OCI-LY3 (cell line): ENCODE results near the gene TMEM269.

Source experiments
- EZH2phosphoT487 ChIP-seq: fragments of 200-600 bp; shearing (Covaris generic); IDR thresholded peaks from 2 replicates; pipeline ENCODE4 v1.6.1; 2018; ENCODE audit warnings: antibody characterized with exemption, mixed run types, low read depth
- TF ChIP-seq, protein P1 (sequence below): fragments of 200-600, 300-600 bp; sonication (generic); IDR thresholded peaks from 2 replicates; pipeline ENCODE4 v1.5.1; 2014; ENCODE audit warnings: antibody characterized with exemption, low read length, low read depth

DNA sequence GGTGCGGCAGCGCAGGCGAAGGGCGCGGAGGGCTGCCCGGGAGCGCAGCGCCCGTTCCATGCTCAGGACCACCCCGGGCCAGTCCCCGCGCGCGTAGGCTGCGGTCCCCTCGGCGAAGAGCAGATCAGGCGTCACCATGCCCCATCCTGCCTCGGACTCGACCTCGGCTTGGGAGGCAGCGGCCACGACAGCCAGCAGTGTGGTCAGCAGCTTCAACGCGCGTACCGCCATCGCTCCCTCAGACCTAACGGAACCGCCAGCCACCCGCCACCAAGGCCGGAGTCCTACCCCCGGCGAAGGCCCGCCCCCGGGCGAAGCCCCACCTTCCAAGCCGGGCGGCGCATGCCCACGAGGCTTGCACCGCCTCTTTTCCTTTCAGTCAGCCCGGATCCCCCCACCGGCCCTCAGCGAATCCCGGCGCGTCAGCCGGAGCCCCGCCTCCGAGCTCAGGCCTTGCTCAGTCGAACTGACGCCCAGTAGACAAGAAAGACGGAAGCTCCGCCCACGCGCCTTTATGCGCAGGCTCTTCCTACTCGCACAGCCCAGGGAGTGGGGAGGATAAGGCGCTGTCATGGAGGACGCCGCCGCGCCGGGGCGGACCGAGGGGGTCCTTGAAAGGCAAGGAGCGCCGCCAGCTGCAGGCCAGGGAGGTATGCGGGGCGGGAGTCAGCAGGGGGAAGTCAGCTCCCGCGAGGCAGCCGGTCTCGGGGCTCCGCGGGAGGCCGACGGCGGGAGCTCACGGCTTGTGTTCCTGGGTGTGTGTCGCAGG lies 17.9 kb upstream of the TMEM269 start, which contains the start of the genes C1orf50 and P3H1:
- TF ChIP-seq, protein P1, sequence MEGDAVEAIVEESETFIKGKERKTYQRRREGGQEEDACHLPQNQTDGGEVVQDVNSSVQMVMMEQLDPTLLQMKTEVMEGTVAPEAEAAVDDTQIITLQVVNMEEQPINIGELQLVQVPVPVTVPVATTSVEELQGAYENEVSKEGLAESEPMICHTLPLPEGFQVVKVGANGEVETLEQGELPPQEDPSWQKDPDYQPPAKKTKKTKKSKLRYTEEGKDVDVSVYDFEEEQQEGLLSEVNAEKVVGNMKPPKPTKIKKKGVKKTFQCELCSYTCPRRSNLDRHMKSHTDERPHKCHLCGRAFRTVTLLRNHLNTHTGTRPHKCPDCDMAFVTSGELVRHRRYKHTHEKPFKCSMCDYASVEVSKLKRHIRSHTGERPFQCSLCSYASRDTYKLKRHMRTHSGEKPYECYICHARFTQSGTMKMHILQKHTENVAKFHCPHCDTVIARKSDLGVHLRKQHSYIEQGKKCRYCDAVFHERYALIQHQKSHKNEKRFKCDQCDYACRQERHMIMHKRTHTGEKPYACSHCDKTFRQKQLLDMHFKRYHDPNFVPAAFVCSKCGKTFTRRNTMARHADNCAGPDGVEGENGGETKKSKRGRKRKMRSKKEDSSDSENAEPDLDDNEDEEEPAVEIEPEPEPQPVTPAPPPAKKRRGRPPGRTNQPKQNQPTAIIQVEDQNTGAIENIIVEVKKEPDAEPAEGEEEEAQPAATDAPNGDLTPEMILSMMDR, result no peak
- no peak for TF ChIP-seq EZH2phosphoT487
